HepG2 (cell line): ENCODE data around the gene DUSP8. TPM values are rescaled to one million over a fixed set of nuclear protein-coding genes. Genes with fewer than 3 reads are reported as not detected.

Experiments
- CREM ChIP-seq, 2 experiments: sonication (generic) in 1 of 2; formaldehyde crosslinking in 1 of 2; IDR thresholded peaks; 2 replicates each; pipeline versions ENCODE4 v1.4.0 to v1.6.1; 2016 to 2020; ENCODE audit warnings: antibody characterized with exemption in 1 of 2, mild to moderate bottlenecking in 1 of 2, missing genetic modification reagents in 1 of 2
- E2F5 ChIP-seq: sonication (generic); formaldehyde crosslinking; conservative IDR thresholded peaks from 2 replicates; pipeline ENCODE4 v1.4.0; 2020; ENCODE audit warnings: missing genetic modification reagents
- GATAD1 ChIP-seq: IDR thresholded peaks from 2 replicates; pipeline ENCODE4 v1.6.1; 2016; ENCODE audit warnings: missing genetic modification reagents, missing compliant biosample characterization
- RXRA ChIP-seq: sonication (generic); formaldehyde crosslinking; IDR thresholded peaks from 2 replicates; pipeline ENCODE4 v1.5.1; 2020; ENCODE audit warnings: missing genetic modification reagents
- ZNF33B ChIP-seq: sonication (generic); formaldehyde crosslinking; IDR thresholded peaks from 2 replicates; pipeline ENCODE4 v1.5.1; 2020; ENCODE audit warnings: mild to moderate bottlenecking, missing genetic modification reagents
- ZNF546 ChIP-seq: sonication (generic); formaldehyde crosslinking; conservative IDR thresholded peaks from 2 replicates; pipeline ENCODE4 v1.8.1; 2023; ENCODE audit warnings: mild to moderate bottlenecking, missing genetic modification reagents
- polyA plus RNA-seq, 8 experiments: library from polyadenylated mRNA; depleted of rRNA in 3 of 8; stranded (reverse) in 7 of 8; unstranded in 1 of 8; fragments of >200 nt; fragmentation: Illumina TruSeq in 4 of 8; extraction: Trizol in 4 of 8; gene quantifications; 2 replicates each; pipeline versions ENCODE4 v1.2.1 to v1.2.3, GENCODE V29; 2011 to 2016; ENCODE audit warnings: low read depth in 4 of 8, missing spikeins in 1 of 8, mixed read lengths in 1 of 8; ENCODE audit not compliant: insufficient read depth in 1 of 8
- total RNA-seq, 5 experiments: library from RNA; depleted of rRNA; stranded (reverse); fragments of >200 nt; fragmentation: Illumina TruSeq; extraction: Trizol; gene quantifications; 2 replicates each; pipeline ENCODE4 v1.2.3, GENCODE V29; 2016; ENCODE audit warnings: low read depth in 1 of 5
- TF ChIP-seq, protein P1 (sequence below): sonication (generic); formaldehyde crosslinking; IDR thresholded peaks from 2 replicates; pipeline ENCODE4 v1.5.0; 2020; ENCODE audit warnings: missing genetic modification reagents
- TF ChIP-seq, protein P2 (sequence below): sonication (generic); formaldehyde crosslinking; IDR thresholded peaks from 2 replicates; pipeline ENCODE4 v1.5.1; 2020; ENCODE audit warnings: mild to moderate bottlenecking, missing genetic modification reagents
- TF ChIP-seq, protein P3 (sequence below): sonication (generic); formaldehyde crosslinking; IDR thresholded peaks from 2 replicates; pipeline ENCODE4 v1.5.0; 2020; ENCODE audit warnings: missing genetic modification reagents, mild to moderate bottlenecking, borderline replicate concordance

DUSP8 gene
- total and polyA plus RNA-seq, 2 of the 13 experiments (the other 11 are each of a cell fraction or from before 2014, with no cell fraction given) = 1.8 to 8.0 TPM

DNA sequence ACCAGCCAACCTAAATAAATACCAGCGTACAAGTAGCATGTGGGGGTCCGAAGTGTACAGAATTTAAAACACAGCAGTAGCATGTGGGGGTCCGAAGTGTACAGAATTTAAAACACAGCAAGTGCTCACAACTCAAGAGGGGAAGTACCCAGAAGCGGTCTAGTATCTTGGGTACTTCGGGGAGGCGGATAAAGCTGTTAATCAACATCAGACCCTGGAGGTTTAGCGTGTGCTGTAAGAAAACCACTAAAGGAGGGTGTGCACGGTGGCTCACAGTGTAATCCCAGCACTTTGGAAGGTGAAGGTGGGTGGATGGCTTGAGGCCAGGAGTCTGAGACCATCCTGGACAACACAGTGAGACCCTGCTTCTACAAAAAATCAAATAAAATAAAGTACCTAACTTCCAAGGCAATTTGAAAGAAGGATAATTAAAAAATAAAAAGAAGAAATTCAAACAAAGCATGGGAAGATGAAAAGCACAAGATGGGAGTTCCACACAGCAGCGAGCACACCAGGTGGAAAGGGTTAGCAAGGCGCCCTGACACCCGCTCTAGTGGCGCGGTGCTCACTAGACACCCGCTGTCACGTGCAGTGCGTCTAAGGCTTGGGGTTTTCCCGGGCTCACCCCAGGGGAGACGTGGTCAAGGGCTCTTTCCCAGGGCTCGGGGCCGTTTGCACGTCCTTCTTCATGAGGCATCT, 50.5 kb downstream of the DUSP8 start (continued):
- TF ChIP-seq, protein P1, sequence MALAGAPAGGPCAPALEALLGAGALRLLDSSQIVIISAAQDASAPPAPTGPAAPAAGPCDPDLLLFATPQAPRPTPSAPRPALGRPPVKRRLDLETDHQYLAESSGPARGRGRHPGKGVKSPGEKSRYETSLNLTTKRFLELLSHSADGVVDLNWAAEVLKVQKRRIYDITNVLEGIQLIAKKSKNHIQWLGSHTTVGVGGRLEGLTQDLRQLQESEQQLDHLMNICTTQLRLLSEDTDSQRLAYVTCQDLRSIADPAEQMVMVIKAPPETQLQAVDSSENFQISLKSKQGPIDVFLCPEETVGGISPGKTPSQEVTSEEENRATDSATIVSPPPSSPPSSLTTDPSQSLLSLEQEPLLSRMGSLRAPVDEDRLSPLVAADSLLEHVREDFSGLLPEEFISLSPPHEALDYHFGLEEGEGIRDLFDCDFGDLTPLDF (CRISPR knock-in tag) = no peak
- TF ChIP-seq RXRA (CRISPR knock-in tag) (no peak), ZNF546 (CRISPR knock-in tag) (no peak), ZNF33B (CRISPR knock-in tag) (no peak), E2F5 (no peak), CREM (IDR thresholded peaks at IDR 0.05) (no peak), CREM (CRISPR knock-in tag; IDR thresholded peaks at IDR 0.05) (no peak), GATAD1 (CRISPR knock-in tag) (no peak)
- TF ChIP-seq, protein P2, sequence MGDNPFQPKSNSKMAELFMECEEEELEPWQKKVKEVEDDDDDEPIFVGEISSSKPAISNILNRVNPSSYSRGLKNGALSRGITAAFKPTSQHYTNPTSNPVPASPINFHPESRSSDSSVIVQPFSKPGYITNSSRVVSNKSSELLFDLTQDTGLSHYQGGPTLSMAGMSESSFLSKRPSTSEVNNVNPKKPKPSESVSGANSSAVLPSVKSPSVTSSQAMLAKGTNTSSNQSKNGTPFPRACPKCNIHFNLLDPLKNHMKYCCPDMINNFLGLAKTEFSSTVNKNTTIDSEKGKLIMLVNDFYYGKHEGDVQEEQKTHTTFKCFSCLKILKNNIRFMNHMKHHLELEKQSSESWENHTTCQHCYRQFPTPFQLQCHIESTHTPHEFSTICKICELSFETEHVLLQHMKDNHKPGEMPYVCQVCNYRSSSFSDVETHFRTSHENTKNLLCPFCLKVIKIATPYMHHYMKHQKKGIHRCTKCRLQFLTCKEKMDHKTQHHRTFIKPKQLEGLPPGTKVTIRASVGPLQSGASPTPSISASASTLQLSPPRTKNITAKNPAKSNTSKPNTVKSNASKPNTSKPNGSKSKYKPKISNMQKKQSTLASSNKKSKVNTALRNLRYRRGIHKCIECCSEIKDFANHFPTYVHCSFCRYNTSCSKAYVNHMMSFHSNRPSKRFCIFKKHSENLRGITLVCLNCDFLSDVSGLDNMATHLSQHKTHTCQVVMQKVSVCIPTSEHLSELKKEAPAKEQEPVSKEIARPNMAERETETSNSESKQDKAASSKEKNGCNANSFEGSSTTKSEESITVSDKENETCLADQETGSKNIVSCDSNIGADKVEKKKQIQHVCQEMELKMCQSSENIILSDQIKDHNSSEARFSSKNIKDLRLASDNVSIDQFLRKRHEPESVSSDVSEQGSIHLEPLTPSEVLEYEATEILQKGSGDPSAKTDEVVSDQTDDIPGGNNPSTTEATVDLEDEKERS (CRISPR knock-in tag) = no peak
- TF ChIP-seq, protein P3, sequence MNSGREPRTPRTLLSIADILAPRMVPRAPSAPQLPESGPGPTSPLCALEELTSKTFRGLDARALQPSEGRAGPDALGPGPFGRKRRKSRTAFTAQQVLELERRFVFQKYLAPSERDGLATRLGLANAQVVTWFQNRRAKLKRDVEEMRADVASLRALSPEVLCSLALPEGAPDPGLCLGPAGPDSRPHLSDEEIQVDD (CRISPR knock-in tag) = no peak
- TF ChIP-seq, all 625 proteins: peak for 0
